PC-3 (cell line): ENCODE measurements around the gene ACTG2. TPM values are rescaled to one million over a fixed set of nuclear protein-coding genes. Genes with fewer than 3 reads are reported as not detected.

Experiments used
- ATAC-seq: fragments of 200-7000 bp; cut with Tn5 transposase; 2 replicates; pipeline ENCODE4 v1.9.1; 2020; ENCODE audit warnings: mild to moderate bottlenecking, moderate library complexity
- BruUV-seq: library from RNA; stranded (reverse); fragments of 400-500 nt; replicated peaks from 2 replicates; lab custom pipeline; 2021; lab: Mats Ljungman, UMichigan
- CTCF ChIA-PET: fragments of 300-600 bp; sonication (Branson Sonifier 250); formaldehyde crosslinking; loops from one replicate; lab custom pipeline; 2022; ENCODE audit warnings: antibody characterized with exemption; lab: Charles Lee
- POLR2A ChIA-PET: fragments of 300-600 bp; sonication (Branson Sonifier 250); formaldehyde crosslinking; loops from one replicate; lab custom pipeline; 2022; ENCODE audit warnings: antibody characterized with exemption; ENCODE audit not compliant: unreplicated experiment; lab: Charles Lee
- DNase-seq: peaks from one replicate; pipeline ENCODE4 v3.0.0-alpha.2; 2015
- H2AFZ ChIP-seq: fragments of 300-600 bp; sonication (generic); 2 replicates; pipeline ENCODE4 v1.6.0; 2016; ENCODE audit warnings: antibody characterized with exemption, low read length
- H3F3A ChIP-seq: fragments of 300-600 bp; sonication (generic); one replicate; pipeline ENCODE4 v1.6.0; 2017; ENCODE audit warnings: antibody characterized with exemption, low read length, control low read depth, mild to moderate bottlenecking; ENCODE audit not compliant: unreplicated experiment
- H3K27ac ChIP-seq: fragments of 300-600 bp; sonication (generic); 2 replicates; pipeline ENCODE4 v1.5.1; 2016; ENCODE audit warnings: mild to moderate bottlenecking, low read length
- H3K27me3 ChIP-seq: fragments of 300-600 bp; sonication (generic); 2 replicates; pipeline ENCODE4 v1.6.1; 2016; ENCODE audit warnings: low read length, mixed read lengths
- H3K36me3 ChIP-seq: fragments of 300-600 bp; sonication (generic); 2 replicates; pipeline ENCODE4 v1.6.1; 2016; ENCODE audit warnings: low read depth, mixed run types, low read length, mixed read lengths
- H3K4me1 ChIP-seq: fragments of 300-600 bp; sonication (generic); 2 replicates; pipeline ENCODE4 v1.5.1; 2016; ENCODE audit warnings: low read length; ENCODE audit not compliant: insufficient read depth
- H3K4me2 ChIP-seq: fragments of 300-600 bp; sonication (generic); 2 replicates; pipeline ENCODE4 v1.6.0; 2016; ENCODE audit warnings: low read length
- H3K4me3 ChIP-seq: fragments of 300-600 bp; sonication (generic); 2 replicates; pipeline ENCODE4 v1.5.1; 2016; ENCODE audit warnings: mild to moderate bottlenecking, low read length, mixed read lengths
- H3K79me2 ChIP-seq: fragments of 300-600 bp; sonication (generic); 2 replicates; pipeline ENCODE4 v1.6.1; 2017; ENCODE audit warnings: low read length, mixed read lengths
- H3K9ac ChIP-seq: fragments of 300-600 bp; sonication (generic); 2 replicates; pipeline ENCODE4 v1.6.0; 2016; ENCODE audit warnings: mild to moderate bottlenecking, low read length
- H3K9me2 ChIP-seq: fragments of 300-600 bp; sonication (generic); replicated peaks from 2 replicates; pipeline ENCODE4 v1.6.1; 2016; ENCODE audit warnings: mixed run types, low read length, mixed read lengths
- H3K9me3 ChIP-seq: fragments of 300-600 bp; sonication (generic); 2 replicates; pipeline ENCODE4 v1.6.1; 2016; ENCODE audit warnings: low read length, mixed read lengths
- H4K20me1 ChIP-seq: fragments of 300-600 bp; sonication (generic); 2 replicates; pipeline ENCODE4 v1.6.1; 2016; ENCODE audit warnings: low read length, mixed read lengths
- CTCF ChIP-seq: fragments of 300-600 bp; sonication (generic); conservative IDR thresholded peaks from 2 replicates; pipeline ENCODE4 v1.5.1; 2017; ENCODE audit warnings: antibody characterized with exemption, low read depth, mild to moderate bottlenecking, low read length
- EZH2 ChIP-seq: fragments of 300-600 bp; sonication (generic); IDR thresholded peaks from one replicate; pipeline ENCODE4 v1.6.1; 2017; ENCODE audit warnings: antibody characterized with exemption, mild to moderate bottlenecking, low read length; ENCODE audit not compliant: unreplicated experiment
- EZH2phosphoT487 ChIP-seq: fragments of 300-600 bp; sonication (generic); IDR thresholded peaks from 2 replicates; pipeline ENCODE4 v1.6.1; 2018; ENCODE audit warnings: mild to moderate bottlenecking, antibody characterized with exemption, low read length, borderline replicate concordance
- intact Hi-C: fragments of 100-400 bp; cut with micrococcal nuclease; formaldehyde crosslinking; loops from 2 replicates; pipeline ENCODE4 v1.9.0; 2023
- total RNA-seq: library from RNA; depleted of rRNA; stranded (reverse); fragments of >200 nt; gene quantifications from 2 replicates; pipeline ENCODE4 v1.2.3, GENCODE V29; 2014

Gene ACTG2
- total RNA-seq, 1 experiment from 2014 or later = 3.8 TPM

GRCh38 chr2:73908689-73909652, 16.2 kb downstream of the ACTG2 start:
- no peak overlapping the region for H3K4me2 ChIP-seq
- no peak for TF ChIP-seq CTCF
- TF ChIP-seq EZH2 = no peak
- TF ChIP-seq EZH2phosphoT487 = no peak
- no peak overlapping the region for H3K4me3 ChIP-seq
- H3K27me3 ChIP-seq = no peaks in the 10 kb centered on the region
- no peaks in the 10 kb centered on the region for H3K79me2 ChIP-seq
- intact Hi-C loops = no loop called here
- no peaks in the 10 kb centered on the region for H3F3A ChIP-seq
- no TSS peak for BruUV-seq
- ChIA-PET CTCF (interaction anchor here (0.6 kb wide), 1 partner anchor 240 kb away, joined by 3 read pairs; no protein-coding TSS in a partner anchor), POLR2A (no interaction called here)
- no peak overlapping the region for H3K27ac ChIP-seq
- DNase-seq (no peak), ATAC-seq (no peak)
- H2AFZ ChIP-seq = no peak overlapping the region
- H3K9me3 ChIP-seq = no peaks in the 10 kb centered on the region
- no peaks in the 10 kb centered on the region for H3K4me1 ChIP-seq
- H3K36me3 ChIP-seq = no peaks in the 10 kb centered on the region; the same call in 1 of the 2 replicates
- H3K9ac ChIP-seq = no peak overlapping the region
- H4K20me1 ChIP-seq = no peaks in the 10 kb centered on the region
- no peaks in the 10 kb centered on the region for H3K9me2 ChIP-seq

GRCh38 chr2:73910873-73911547, 18.2 kb downstream of the ACTG2 start:
- CTCF ChIA-PET = no interaction called here
- Histone ChIP-seq H3F3A (no peaks in the 10 kb centered on the region), H3K79me2 (no peaks in the 10 kb centered on the region), H3K27me3 (no peaks in the 10 kb centered on the region), H3K9ac (no peak overlapping the region), H3K9me3 (no peaks in the 10 kb centered on the region), H3K36me3 (no peaks in the 10 kb centered on the region; the same call in 1 of the 2 replicates), H2AFZ (no peak overlapping the region), H4K20me1 (no peaks in the 10 kb centered on the region), H3K4me3 (no peak overlapping the region), H3K27ac (no peak overlapping the region), H3K9me2 (no peaks in the 10 kb centered on the region), H3K4me2 (no peak overlapping the region), H3K4me1 (no peaks in the 10 kb centered on the region)
- no peak for DNase-seq
- BruUV-seq = no TSS peak
- TF ChIP-seq EZH2 (no peak), CTCF (no peak), EZH2phosphoT487 (no peak)
- intact Hi-C loops = no loop called here
- POLR2A ChIA-PET = no interaction called here
- no peak for ATAC-seq
